CD4-positive, alpha-beta T cell treated with Interleukin-2 at 100 ng/mL for 4 hours (primary cell): ENCODE measurements around the gene B3GAT1.
"Not testable (repeated sequence)": the region's sequence is repeated elsewhere in the genome, so short reads cannot be mapped to it uniquely, and the experiment has no call there.

Source experiments
- DNase-seq: peaks from one replicate; pipeline ENCODE4 v3.0.0-alpha.2; 2020; ENCODE audit warnings: low spot score

Gene B3GAT1

GRCh38 chr11:134412203-134413042 is at the start of gene B3GAT1:
Gene B3GAT1, minus strand, starts transcription at chr11:134412242. Its CDS starts 24,583 bp downstream, at chr11:134387659.
- DNase-seq, result no peak

GRCh38 chr11:134461621-134462020 is 49.6 kb upstream of the B3GAT1 start:
- DNase-seq, result no peak

GRCh38 chr11:134460881-134461280 is 48.8 kb upstream of the B3GAT1 start:
- no peak for DNase-seq

- no peak for DNase-seq
Measured at GRCh38 chr11:134460062-134460561, 48.1 kb upstream of the B3GAT1 start.

GRCh38 chr11:134459246-134460061 is 47.4 kb upstream of the B3GAT1 start:
- DNase-seq, result no peak

- DNase-seq, result not testable (repeated sequence)
Measured at GRCh38 chr11:134457411-134458007, 45.5 kb upstream of the B3GAT1 start.

DNA sequence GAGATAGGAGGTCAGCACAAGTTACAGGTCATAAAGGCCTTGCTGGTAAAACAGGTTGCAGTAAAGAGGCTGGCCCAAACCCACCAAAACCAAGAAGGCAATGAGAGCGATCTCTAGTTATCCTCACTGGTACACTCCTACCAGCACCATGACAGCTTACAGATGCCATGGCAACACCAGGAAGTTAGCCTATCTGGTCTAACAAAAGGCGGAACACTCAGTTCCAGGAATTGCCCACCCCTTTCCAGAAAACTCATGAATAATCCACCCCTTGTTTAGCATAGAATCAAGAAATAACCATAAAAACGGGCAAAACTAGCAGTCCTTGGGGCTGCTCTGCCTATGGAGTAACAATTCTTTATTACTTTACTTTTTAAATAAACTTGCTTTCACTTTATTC is 43.5 kb upstream of the B3GAT1 start:
- DNase-seq, result no peak

DNA sequence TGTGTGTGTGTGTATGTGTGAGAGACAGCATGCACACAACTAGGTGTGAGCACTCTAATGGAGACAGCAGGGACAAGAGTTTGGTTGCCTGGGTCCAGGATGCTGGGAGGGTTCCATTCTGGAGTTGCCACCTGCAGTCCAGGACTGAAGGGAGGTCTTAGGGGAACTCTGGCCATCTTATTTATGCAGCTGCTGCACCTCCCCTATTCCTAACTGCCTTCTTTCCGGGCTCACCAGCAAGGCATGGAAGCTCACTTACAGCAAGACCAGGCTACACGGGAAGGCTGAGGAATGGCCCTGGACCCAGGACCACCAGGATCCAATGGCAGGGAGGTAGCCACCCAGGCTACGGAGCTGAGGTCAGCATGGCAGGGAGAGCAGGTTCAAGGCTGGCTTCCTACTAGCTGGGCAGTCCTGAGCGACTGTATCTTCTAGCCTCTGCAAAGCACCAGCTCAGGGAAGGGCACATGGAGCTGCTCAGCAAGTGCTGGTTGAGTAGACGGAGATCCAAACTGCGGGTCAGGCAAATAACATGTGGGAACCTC is 42.2 kb upstream of the B3GAT1 start:
- DNase-seq, result no peak

DNA sequence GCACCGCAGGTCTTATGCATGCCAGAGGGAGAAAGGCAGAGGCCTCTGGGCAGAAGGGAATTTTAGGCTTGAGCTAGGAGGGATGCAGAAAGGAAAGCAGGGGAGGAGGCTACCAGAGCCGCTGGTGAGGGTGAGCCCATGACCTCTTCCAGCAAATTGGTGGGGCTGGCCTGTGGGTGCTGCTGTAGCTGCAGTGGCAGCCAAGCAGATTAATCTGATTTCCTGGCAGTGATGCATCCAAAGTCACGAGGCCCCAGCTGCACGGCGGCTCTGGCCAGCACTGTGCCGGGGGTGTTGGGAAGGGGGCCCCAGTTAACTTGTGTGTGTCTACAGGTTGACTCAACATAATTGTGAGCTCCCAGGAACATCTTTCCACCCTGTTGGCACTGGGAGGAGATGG is 41.4 kb upstream of the B3GAT1 start:
- no peak for DNase-seq

GRCh38 chr11:134452838-134453155 is 40.8 kb upstream of the B3GAT1 start:
- no peak for DNase-seq

GRCh38 chr11:134452026-134452837 is 40.2 kb upstream of the B3GAT1 start:
- DNase-seq, result no peak

DNA sequence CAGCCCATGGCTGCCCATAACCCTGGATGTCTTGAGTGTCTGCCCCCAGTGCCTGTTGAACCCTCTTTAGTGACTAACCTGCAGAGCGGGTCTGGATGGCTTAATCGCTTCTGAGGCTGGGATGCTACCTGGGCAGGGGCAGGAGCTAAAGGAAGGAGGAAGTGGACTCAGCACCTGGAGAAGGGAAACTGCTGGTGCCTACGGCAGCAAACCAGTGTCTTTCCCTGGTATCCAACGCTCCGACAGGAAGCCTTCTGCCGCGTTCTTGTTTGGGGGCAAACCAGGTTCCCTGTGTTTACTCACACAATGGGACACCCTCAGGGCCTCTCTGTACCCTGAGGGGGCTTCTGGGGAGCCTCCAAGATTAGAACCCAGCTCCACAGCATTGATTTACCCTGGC is 38.1 kb upstream of the B3GAT1 start:
- no peak for DNase-seq

- no peak for DNase-seq
Measured at GRCh38 chr11:134449713-134450112, 37.7 kb upstream of the B3GAT1 start.

- no peak for DNase-seq
Measured at GRCh38 chr11:134449051-134449450, 37.0 kb upstream of the B3GAT1 start.

DNA sequence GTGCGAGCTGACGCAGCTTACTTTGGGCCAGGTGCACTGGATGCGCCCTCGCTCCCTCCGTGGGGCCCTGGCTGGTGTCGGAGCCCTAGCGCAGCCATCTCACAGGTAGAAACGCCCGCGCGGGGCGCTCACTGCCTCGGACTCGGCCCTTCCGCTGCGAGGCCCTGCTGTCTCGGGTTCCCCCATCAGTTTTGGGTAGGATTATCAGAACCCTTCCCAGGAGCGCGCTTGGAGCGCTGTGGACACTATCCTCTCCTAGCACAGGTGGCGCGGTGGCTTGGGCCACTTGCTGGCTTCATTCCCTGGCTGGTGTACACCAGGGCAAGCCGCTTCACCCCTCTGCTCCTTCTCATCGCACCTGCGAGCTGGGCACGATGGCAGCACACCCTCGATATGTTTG is 35.7 kb upstream of the B3GAT1 start:
- DNase-seq, result no peak

DNA sequence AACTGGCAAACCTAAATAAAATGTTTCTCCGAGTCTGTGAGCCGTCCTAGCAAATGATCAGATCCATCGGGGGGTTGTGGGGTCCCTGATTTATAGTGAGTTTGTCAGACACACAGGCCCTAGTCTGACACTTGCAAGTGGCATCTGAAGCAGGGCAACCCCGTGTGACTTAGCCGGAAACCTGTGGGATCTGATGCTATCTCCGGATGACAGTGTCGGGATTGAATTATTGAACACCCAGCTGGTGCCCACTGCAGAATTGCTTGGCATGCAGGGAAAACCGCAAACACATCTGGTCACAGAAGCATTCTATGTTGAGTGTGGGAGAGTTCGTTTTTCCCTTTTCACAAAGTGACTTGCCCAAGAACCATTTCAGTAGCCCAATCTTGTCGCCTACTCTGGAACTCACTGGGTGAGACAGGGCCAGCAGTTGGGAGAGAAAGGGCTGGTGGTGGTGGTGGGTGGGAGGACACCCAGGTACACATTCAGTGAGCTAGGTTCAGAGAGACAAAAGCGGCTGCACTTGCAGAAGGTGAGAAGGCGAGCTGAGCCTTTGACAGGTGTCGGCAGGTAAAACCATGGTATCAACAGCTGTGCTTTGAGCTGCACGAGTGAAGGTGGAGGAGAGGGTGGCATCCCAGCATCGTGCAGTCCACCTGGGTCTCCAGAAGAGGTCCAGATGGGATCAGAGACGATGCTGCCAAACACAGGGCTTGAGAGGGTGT is 33.7 kb upstream of the B3GAT1 start:
- DNase-seq, result no peak

DNA sequence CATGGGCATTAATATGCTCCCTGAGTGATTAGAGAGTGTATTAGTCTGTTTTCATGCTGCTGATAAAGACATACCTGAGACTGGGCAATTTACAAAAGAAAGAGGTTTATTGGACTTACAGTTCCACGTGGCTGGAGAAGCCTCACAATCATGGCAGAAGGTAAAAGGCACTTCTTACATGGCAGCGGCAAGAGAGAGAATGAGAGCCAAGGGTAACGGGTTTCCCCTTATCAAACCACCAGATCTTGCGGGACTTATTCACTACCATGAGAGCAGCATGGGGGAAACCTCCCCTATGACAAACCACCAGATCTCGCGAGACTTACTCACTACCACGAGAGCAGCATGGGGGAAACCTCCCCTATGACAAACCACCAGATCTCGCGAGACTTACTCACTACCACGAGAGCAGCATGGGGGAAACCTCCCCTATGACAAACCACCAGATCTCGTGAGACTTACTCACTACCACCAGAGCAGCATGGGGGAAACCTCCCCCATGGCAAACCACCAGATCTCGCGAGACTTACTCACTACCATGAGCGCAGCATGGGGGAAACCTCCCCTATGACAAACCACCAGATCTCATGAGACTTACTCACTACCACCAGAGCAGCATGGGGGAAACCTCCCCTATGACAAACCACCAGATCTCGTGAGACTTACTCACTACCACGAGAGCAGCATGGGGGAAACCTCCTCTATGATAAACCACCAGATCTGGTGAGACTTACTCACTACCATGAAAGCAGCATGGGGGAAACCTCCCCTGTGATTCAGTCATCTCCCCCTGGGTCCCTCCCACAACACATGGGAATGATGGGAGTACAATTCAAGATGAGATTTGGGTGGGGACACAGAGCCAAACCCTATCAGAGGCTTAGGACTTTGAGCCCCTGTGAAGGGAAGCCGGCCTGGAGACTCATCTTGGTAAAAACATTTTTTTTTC is 32.4 kb upstream of the B3GAT1 start:
- not testable (repeated sequence) for DNase-seq

DNA sequence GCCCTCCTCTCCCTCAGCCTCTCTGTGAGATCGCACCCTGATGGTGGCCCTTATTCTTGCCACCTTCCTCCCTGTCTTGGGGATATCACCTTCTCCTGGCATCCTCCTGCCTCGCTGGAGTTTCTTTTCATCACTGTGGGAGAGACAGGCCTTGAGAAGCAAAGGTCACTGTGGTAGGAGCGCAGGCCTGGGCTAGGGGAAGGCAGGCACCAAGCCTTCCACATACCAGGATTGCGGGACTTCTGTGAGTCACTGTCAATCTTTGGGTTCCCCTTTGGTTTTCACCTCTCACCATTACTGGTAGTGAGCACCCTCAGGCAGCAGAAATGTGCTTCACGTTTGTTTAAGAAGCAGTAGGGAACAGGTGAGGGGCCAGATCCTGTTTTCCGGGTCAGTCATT is 31.2 kb upstream of the B3GAT1 start:
- DNase-seq, result no peak

- no peak for DNase-seq
Measured at GRCh38 chr11:134442246-134442645, 30.2 kb upstream of the B3GAT1 start.

- DNase-seq, result no peak
Measured at GRCh38 chr11:134441706-134442105, 29.7 kb upstream of the B3GAT1 start.
